ENCODE measurements around the gene BCL2L15. TPM values are rescaled to one million over a fixed set of nuclear protein-coding genes. Genes with fewer than 3 reads are reported as not detected.

BCL2L15 gene
- total and polyA plus RNA-seq, 10 of the 15 experiments (the other 5 are each of a cell fraction or from before 2014, with no cell fraction given) = 0.42 to 1.2 (median 0.59) TPM

DNA sequence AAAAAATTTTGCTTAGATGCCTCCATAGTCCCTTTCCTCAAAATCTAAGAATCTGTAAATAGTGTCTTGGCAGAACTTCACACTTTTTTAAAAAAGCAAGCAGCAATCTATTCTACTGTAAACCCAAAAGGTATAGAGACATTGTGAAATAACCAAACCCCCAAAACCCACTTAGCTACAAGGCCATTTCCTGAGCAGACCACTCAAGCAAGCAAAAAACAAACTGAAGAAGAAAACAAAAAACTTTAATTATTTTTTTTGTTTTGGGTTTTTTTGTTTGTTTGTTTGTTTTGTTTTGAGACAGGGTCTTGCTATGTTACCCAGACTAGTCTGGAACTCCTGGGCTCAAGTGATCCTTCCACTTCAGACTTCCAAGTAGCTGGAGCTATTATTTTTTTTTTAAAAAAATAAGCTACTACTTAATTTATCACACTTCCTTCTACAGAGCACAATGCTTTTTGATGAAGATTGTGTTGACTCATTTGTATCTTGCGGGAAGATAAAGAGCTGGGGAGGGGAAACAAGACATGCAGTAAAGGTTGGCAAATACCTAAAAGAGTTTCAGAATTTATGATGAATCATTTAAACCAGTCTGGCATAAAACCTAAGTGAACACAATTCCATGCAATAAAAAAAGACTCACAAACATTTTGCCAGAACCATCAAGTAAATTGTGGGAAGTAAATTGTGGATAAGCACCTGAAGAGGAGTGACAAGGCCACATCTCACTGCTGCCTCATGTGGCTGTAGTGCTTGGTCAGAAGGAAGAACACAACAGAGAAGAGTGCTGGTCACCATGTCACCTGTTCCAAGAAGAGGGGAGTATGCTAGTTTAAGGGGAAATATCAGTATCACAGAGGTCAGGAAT lies 13.1 kb downstream of the BCL2L15 start (continued):
- TF ChIP-seq, protein P1, sequence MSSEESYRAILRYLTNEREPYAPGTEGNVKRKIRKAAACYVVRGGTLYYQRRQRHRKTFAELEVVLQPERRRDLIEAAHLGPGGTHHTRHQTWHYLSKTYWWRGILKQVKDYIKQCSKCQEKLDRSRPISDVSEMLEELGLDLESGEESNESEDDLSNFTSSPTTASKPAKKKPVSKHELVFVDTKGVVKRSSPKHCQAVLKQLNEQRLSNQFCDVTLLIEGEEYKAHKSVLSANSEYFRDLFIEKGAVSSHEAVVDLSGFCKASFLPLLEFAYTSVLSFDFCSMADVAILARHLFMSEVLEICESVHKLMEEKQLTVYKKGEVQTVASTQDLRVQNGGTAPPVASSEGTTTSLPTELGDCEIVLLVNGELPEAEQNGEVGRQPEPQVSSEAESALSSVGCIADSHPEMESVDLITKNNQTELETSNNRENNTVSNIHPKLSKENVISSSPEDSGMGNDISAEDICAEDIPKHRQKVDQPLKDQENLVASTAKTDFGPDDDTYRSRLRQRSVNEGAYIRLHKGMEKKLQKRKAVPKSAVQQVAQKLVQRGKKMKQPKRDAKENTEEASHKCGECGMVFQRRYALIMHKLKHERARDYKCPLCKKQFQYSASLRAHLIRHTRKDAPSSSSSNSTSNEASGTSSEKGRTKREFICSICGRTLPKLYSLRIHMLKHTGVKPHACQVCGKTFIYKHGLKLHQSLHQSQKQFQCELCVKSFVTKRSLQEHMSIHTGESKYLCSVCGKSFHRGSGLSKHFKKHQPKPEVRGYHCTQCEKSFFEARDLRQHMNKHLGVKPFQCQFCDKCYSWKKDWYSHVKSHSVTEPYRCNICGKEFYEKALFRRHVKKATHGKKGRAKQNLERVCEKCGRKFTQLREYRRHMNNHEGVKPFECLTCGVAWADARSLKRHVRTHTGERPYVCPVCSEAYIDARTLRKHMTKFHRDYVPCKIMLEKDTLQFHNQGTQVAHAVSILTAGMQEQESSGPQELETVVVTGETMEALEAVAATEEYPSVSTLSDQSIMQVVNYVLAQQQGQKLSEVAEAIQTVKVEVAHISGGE (CRISPR knock-in tag; IDR thresholded peaks at IDR 0.05) = no peak
- TF ChIP-seq WRNIP1 (IDR thresholded peaks at IDR 0.05; ENCODE audit: borderline replicate concordance, low read depth, low read length) (no peak), SP1 (IDR thresholded peaks at IDR 0.05; ENCODE audit: low read depth, low read length) (no peak), HDAC6 (IDR thresholded peaks at IDR 0.05; ENCODE audit: unreplicated experiment) (no peak), RB1 (IDR thresholded peaks at IDR 0.05; ENCODE audit: borderline replicate concordance) (no peak), POLR2A (IDR thresholded peaks at IDR 0.05; ENCODE audit: low read depth, low read length) (no peak), FOXM1 (IDR thresholded peaks at IDR 0.05; ENCODE audit: low read depth, low read length) (no peak), DPF2 (IDR thresholded peaks at IDR 0.05) (no peak; the same call in 1 of the 2 replicates), TARDBP (IDR thresholded peaks at IDR 0.05; ENCODE audit: borderline replicate concordance) (no peak), JUNB (IDR thresholded peaks at IDR 0.05) (peak; percentile 47; the same call in 1 of the 2 replicates), SMAD5 (IDR thresholded peaks at IDR 0.05; ENCODE audit: low read depth) (no peak), ZNF274 (IDR thresholded peaks at IDR 0.05; ENCODE audit: insufficient read depth, insufficient read length) (no peak), TCF7 (IDR thresholded peaks at IDR 0.05; ENCODE audit: borderline replicate concordance) (no peak), EGR1 (IDR thresholded peaks at IDR 0.05; ENCODE audit: borderline replicate concordance in 1 of 2, low read depth in 2 of 2, low read length in 2 of 2) (no peak), TCF3 (IDR thresholded peaks at IDR 0.05; ENCODE audit: borderline replicate concordance, insufficient read depth, low read depth, low read length) (no peak), CHD4 (IDR thresholded peaks at IDR 0.05) (no peak), NRF1 (conservative IDR thresholded peaks at IDR 0.05; ENCODE audit: low read depth, low read length) (no peak), MEF2B (IDR thresholded peaks at IDR 0.05; ENCODE audit: partially characterized antibody, poor library complexity, severe bottlenecking) (peak; percentile 32), LARP7 (IDR thresholded peaks at IDR 0.05) (no peak), NR2F1 (conservative IDR thresholded peaks at IDR 0.05) (no peak)
- TF ChIP-seq, protein P2, sequence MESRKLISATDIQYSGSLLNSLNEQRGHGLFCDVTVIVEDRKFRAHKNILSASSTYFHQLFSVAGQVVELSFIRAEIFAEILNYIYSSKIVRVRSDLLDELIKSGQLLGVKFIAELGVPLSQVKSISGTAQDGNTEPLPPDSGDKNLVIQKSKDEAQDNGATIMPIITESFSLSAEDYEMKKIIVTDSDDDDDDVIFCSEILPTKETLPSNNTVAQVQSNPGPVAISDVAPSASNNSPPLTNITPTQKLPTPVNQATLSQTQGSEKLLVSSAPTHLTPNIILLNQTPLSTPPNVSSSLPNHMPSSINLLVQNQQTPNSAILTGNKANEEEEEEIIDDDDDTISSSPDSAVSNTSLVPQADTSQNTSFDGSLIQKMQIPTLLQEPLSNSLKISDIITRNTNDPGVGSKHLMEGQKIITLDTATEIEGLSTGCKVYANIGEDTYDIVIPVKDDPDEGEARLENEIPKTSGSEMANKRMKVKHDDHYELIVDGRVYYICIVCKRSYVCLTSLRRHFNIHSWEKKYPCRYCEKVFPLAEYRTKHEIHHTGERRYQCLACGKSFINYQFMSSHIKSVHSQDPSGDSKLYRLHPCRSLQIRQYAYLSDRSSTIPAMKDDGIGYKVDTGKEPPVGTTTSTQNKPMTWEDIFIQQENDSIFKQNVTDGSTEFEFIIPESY (IDR thresholded peaks at IDR 0.05) = no peak
- TF ChIP-seq, protein P3, sequence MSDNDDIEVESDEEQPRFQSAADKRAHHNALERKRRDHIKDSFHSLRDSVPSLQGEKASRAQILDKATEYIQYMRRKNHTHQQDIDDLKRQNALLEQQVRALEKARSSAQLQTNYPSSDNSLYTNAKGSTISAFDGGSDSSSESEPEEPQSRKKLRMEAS (IDR thresholded peaks at IDR 0.05; ENCODE audit: low read depth, low read length) = no peak
- TF ChIP-seq, protein P4, sequence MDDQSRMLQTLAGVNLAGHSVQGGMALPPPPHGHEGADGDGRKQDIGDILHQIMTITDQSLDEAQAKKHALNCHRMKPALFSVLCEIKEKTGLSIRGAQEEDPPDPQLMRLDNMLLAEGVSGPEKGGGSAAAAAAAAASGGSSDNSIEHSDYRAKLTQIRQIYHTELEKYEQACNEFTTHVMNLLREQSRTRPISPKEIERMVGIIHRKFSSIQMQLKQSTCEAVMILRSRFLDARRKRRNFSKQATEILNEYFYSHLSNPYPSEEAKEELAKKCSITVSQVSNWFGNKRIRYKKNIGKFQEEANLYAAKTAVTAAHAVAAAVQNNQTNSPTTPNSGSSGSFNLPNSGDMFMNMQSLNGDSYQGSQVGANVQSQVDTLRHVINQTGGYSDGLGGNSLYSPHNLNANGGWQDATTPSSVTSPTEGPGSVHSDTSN (IDR thresholded peaks at IDR 0.05; ENCODE audit: insufficient replicate concordance, low read depth, low read length) = no peak
- TF ChIP-seq, protein P5, sequence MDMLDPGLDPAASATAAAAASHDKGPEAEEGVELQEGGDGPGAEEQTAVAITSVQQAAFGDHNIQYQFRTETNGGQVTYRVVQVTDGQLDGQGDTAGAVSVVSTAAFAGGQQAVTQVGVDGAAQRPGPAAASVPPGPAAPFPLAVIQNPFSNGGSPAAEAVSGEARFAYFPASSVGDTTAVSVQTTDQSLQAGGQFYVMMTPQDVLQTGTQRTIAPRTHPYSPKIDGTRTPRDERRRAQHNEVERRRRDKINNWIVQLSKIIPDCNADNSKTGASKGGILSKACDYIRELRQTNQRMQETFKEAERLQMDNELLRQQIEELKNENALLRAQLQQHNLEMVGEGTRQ (IDR thresholded peaks at IDR 0.05; ENCODE audit: borderline replicate concordance, low read depth, low read length) = no peak; the same call in 1 of the 2 replicates

All from GM12878 (cell line).